ENCODE results near the gene SMG9. TPM values are rescaled to one million over a fixed set of nuclear protein-coding genes. Genes with fewer than 3 reads are reported as not detected.
"Not testable (repeated sequence)": the region's sequence is repeated elsewhere in the genome, so short reads cannot be mapped to it uniquely, and the experiment has no call there.

Gene SMG9
- total RNA-seq, 1 experiment from 2014 or later: 21.1 TPM

GRCh38 chr19:43765109-43765876 lies 10.5 kb upstream of the SMG9 start:
- DNase-seq (ENCODE audit: low read depth, low spot score): peak; percentile 72
- in situ Hi-C loops (cut with HindIII; ENCODE audit: low pct_unique_long_range_greater_than_20kb, low sequenced_read_pairs): no loop called here

- in situ Hi-C loops (cut with HindIII; ENCODE audit: low pct_unique_long_range_greater_than_20kb, low sequenced_read_pairs): not testable (repeated sequence)
These were observed 9.9 kb upstream of the SMG9 start for GRCh38 chr19:43764684-43765083.

GRCh38 chr19:43763473-43763939 lies 8.7 kb upstream of the SMG9 start:
- in situ Hi-C loops (cut with HindIII; ENCODE audit: low pct_unique_long_range_greater_than_20kb, low sequenced_read_pairs): no loop called here
- no peak for DNase-seq (ENCODE audit: low read depth, low spot score)

More at GRCh38 chr19:43764684-43765083, 9.9 kb upstream of the SMG9 start:
- DNase-seq (ENCODE audit: low read depth, low spot score): not testable (repeated sequence)

GRCh38 chr19:43762814-43763213 lies 8.1 kb upstream of the SMG9 start:
- no peak for DNase-seq (ENCODE audit: low read depth, low spot score)
- in situ Hi-C loops (cut with HindIII; ENCODE audit: low pct_unique_long_range_greater_than_20kb, low sequenced_read_pairs): no loop called here

GRCh38 chr19:43760941-43761340 lies 6.2 kb upstream of the SMG9 start:
- DNase-seq (ENCODE audit: low read depth, low spot score): no peak

GRCh38 chr19:43759515-43759914 lies 4.8 kb upstream of the SMG9 start:
- DNase-seq (ENCODE audit: low read depth, low spot score): peak; percentile 88
- in situ Hi-C loops (cut with HindIII; ENCODE audit: low pct_unique_long_range_greater_than_20kb, low sequenced_read_pairs): no loop called here

More at GRCh38 chr19:43760941-43761340, 6.2 kb upstream of the SMG9 start:
- in situ Hi-C loops (cut with HindIII; ENCODE audit: low pct_unique_long_range_greater_than_20kb, low sequenced_read_pairs): no loop called here

- in situ Hi-C loops (cut with HindIII; ENCODE audit: low pct_unique_long_range_greater_than_20kb, low sequenced_read_pairs): no loop called here
- peak; percentile 81 for DNase-seq (ENCODE audit: low read depth, low spot score)
These were observed 567 bp upstream of the SMG9 start for GRCh38 chr19:43755256-43755801.

GRCh38 chr19:43754253-43754502 lies 584 bp downstream of the SMG9 start:
- DNase-seq (ENCODE audit: low read depth, low spot score): no peak
- in situ Hi-C loops (cut with HindIII; ENCODE audit: low pct_unique_long_range_greater_than_20kb, low sequenced_read_pairs): no loop called here

GRCh38 chr19:43752287-43752875 lies 2.4 kb downstream of the SMG9 start:
- no peak for DNase-seq (ENCODE audit: low read depth, low spot score)
- in situ Hi-C loops (cut with HindIII; ENCODE audit: low pct_unique_long_range_greater_than_20kb, low sequenced_read_pairs): no loop called here

- DNase-seq (ENCODE audit: low read depth, low spot score): no peak
- in situ Hi-C loops (cut with HindIII; ENCODE audit: low pct_unique_long_range_greater_than_20kb, low sequenced_read_pairs): no loop called here
These were observed 3.1 kb downstream of the SMG9 start for GRCh38 chr19:43751466-43752220.

GRCh38 chr19:43749898-43750297 lies 4.9 kb downstream of the SMG9 start:
- in situ Hi-C loops (cut with HindIII; ENCODE audit: low pct_unique_long_range_greater_than_20kb, low sequenced_read_pairs): no loop called here
- DNase-seq (ENCODE audit: low read depth, low spot score): no peak

- no peak for DNase-seq (ENCODE audit: low read depth, low spot score)
- in situ Hi-C loops (cut with HindIII; ENCODE audit: low pct_unique_long_range_greater_than_20kb, low sequenced_read_pairs): no loop called here
These were observed 5.6 kb downstream of the SMG9 start for GRCh38 chr19:43749152-43749551.

- in situ Hi-C loops (cut with HindIII; ENCODE audit: low pct_unique_long_range_greater_than_20kb, low sequenced_read_pairs): no loop called here
These were observed 6.1 kb downstream of the SMG9 start for GRCh38 chr19:43748685-43749084.

GRCh38 chr19:43748205-43748594 lies 6.6 kb downstream of the SMG9 start:
- in situ Hi-C loops (cut with HindIII; ENCODE audit: low pct_unique_long_range_greater_than_20kb, low sequenced_read_pairs): no loop called here
- no peak for DNase-seq (ENCODE audit: low read depth, low spot score)

More at GRCh38 chr19:43748685-43749084, 6.1 kb downstream of the SMG9 start:
- DNase-seq (ENCODE audit: low read depth, low spot score): no peak

- in situ Hi-C loops (cut with HindIII; ENCODE audit: low pct_unique_long_range_greater_than_20kb, low sequenced_read_pairs): no loop called here
- no peak for DNase-seq (ENCODE audit: low read depth, low spot score)
These were observed 7.1 kb downstream of the SMG9 start for GRCh38 chr19:43747557-43748204.

- no peak for DNase-seq (ENCODE audit: low read depth, low spot score)
- in situ Hi-C loops (cut with HindIII; ENCODE audit: low pct_unique_long_range_greater_than_20kb, low sequenced_read_pairs): no loop called here
These were observed 11.7 kb downstream of the SMG9 start for GRCh38 chr19:43743059-43743458.

GRCh38 chr19:43741075-43741825 lies 13.5 kb downstream of the SMG9 start:
- DNase-seq (ENCODE audit: low read depth, low spot score): no peak
- in situ Hi-C loops (cut with HindIII; ENCODE audit: low pct_unique_long_range_greater_than_20kb, low sequenced_read_pairs): no loop called here
